Progenitor cell of endocrine pancreas (in vitro differentiated cells): ENCODE measurements around the gene ALG12. TPM values are rescaled to one million over a fixed set of nuclear protein-coding genes. Genes with fewer than 3 reads are reported as not detected.

Experiments used
- microRNA-seq: library from miRNA; unstranded; fragments of <30 nt; microRNA quantifications from one replicate; pipeline ENCODE4 v1.1.0, GENCODE V29; 2020; ENCODE audit warnings: borderline number of aligned reads; ENCODE audit not compliant: unreplicated experiment
- total RNA-seq: library from RNA; stranded (reverse); gene quantifications from 2 replicates; pipeline ENCODE4 v1.2.1, GENCODE V29; 2021

ALG12 gene
- total RNA-seq, 1 donor from 2014 or later, result 25.7 TPM

Small RNA genes lying within 50 kb of the gene (microRNA-seq; reads per million reads assigned to microRNA genes)
- not detected for gene MIR6821

Other genes starting within 250 kb of the ALG12 start
- gene BRD1, start 90.6 kb downstream of the ALG12 start, total RNA-seq, result 57.3 and 65.7 TPM in 2 replicates
- gene ZBED4, start 64.6 kb downstream of the ALG12 start, total RNA-seq, result 34.3 and 36.5 TPM in 2 replicates
- 42.2 and 42.4 TPM in 2 replicates for gene CRELD2, start 196 bp upstream of the ALG12 start, total RNA-seq
- 17.4 and 19.0 TPM in 2 replicates for gene PIM3, start 42.3 kb upstream of the ALG12 start, total RNA-seq
- 0.10 TPM in 1 of 2 replicates, not detected in the other for gene IL17REL, start 94.3 kb upstream of the ALG12 start, total RNA-seq
- gene TTLL8, start 139.9 kb upstream of the ALG12 start, total RNA-seq, result not detected in 2 replicates
- not detected in 2 replicates for gene MLC1, start 167.0 kb upstream of the ALG12 start, total RNA-seq
- 0.22 TPM in 1 of 2 replicates, not detected in the other for gene MOV10L1, start 171.6 kb upstream of the ALG12 start, total RNA-seq